ENCODE data around the gene GUCA1A.

- TF ChIP-seq CTCF (IDR thresholded peaks at IDR 0.05) (no peak), POLR2A (IDR thresholded peaks at IDR 0.05) (no peak), EP300 (IDR thresholded peaks at IDR 0.05; ENCODE audit: low read depth) (no peak)
These were observed 55.1 kb downstream of the GUCA1A start for GRCh38 chr6:42228305-42228704.

Data from transverse colon (tissue), 3 donors.